ENCODE results near the gene CEBPZOS.
A peak's percentile ranks its signal among the peaks of the same experiment; 100 is the strongest.

Gene CEBPZOS

GRCh38 chr2:37226863-37227262 lies 30.6 kb downstream of the CEBPZOS start:
- H3K36me3 ChIP-seq, result peaks cover 73% of the 10 kb centered on the region
- H3K27me3 ChIP-seq (ENCODE audit: insufficient read depth, low read depth, severe bottlenecking), result no peaks in the 10 kb centered on the region
- DNase-seq, result no peak
- no peak overlapping the region for H3K4me3 ChIP-seq (ENCODE audit: low read depth, low read length)
- no peaks in the 10 kb centered on the region for H3K9me3 ChIP-seq (ENCODE audit: severe bottlenecking)
- peak overlapping the region; percentile 16 for H3K27ac ChIP-seq
- no peak for TF ChIP-seq CTCF (IDR thresholded peaks at IDR 0.05; ENCODE audit: low read depth, low read length)

- peaks cover 53% of the 10 kb centered on the region for H3K36me3 ChIP-seq
- TF ChIP-seq CTCF (IDR thresholded peaks at IDR 0.05; ENCODE audit: low read depth, low read length), result no peak
- H3K27me3 ChIP-seq (ENCODE audit: insufficient read depth, low read depth, severe bottlenecking), result no peaks in the 10 kb centered on the region
- no peak for DNase-seq
- H3K27ac ChIP-seq, result no peak overlapping the region
- no peaks in the 10 kb centered on the region for H3K9me3 ChIP-seq (ENCODE audit: severe bottlenecking)
- no peak overlapping the region for H3K4me3 ChIP-seq (ENCODE audit: low read depth, low read length)
Observed at GRCh38 chr2:37228788-37229187, 32.5 kb downstream of the CEBPZOS start.

GRCh38 chr2:37230581-37230980 lies 34.3 kb downstream of the CEBPZOS start:
- Histone ChIP-seq H3K9me3 (ENCODE audit: severe bottlenecking) (no peaks in the 10 kb centered on the region), H3K4me3 (ENCODE audit: low read depth, low read length) (peak overlapping the region; percentile 89), H3K36me3 (peaks cover 43% of the 10 kb centered on the region), H3K27me3 (ENCODE audit: insufficient read depth, low read depth, severe bottlenecking) (no peaks in the 10 kb centered on the region), H3K27ac (peak overlapping the region; percentile 88)
- no peak for DNase-seq
- no peak for TF ChIP-seq CTCF (IDR thresholded peaks at IDR 0.05; ENCODE audit: low read depth, low read length)

- H3K36me3 ChIP-seq, result peaks cover 49% of the 10 kb centered on the region
- peak within 1 kb of the TSS; percentile 89 for H3K4me3 ChIP-seq (ENCODE audit: low read depth, low read length)
- H3K27me3 ChIP-seq (ENCODE audit: insufficient read depth, low read depth, severe bottlenecking), result no peaks in the 10 kb centered on the region
- peak within 1 kb of the TSS; percentile 88 for H3K27ac ChIP-seq
- TF ChIP-seq CTCF (IDR thresholded peaks at IDR 0.05; ENCODE audit: low read depth, low read length), result no peak
- peak; percentile 93 for DNase-seq
- no peaks in the 10 kb centered on the region for H3K9me3 ChIP-seq (ENCODE audit: severe bottlenecking)
Observed at GRCh38 chr2:37231241-37232130, 35.2 kb downstream of the CEBPZOS start, which contains the start of the genes CEBPZ and NDUFAF7. TSS of gene CEBPZ (minus strand) at chr2:37231596. CDS start at chr2:37231567, 29 bp downstream. TSS of gene NDUFAF7 (plus strand) at chr2:37231658. CDS start at chr2:37231706, 48 bp downstream.

DNA sequence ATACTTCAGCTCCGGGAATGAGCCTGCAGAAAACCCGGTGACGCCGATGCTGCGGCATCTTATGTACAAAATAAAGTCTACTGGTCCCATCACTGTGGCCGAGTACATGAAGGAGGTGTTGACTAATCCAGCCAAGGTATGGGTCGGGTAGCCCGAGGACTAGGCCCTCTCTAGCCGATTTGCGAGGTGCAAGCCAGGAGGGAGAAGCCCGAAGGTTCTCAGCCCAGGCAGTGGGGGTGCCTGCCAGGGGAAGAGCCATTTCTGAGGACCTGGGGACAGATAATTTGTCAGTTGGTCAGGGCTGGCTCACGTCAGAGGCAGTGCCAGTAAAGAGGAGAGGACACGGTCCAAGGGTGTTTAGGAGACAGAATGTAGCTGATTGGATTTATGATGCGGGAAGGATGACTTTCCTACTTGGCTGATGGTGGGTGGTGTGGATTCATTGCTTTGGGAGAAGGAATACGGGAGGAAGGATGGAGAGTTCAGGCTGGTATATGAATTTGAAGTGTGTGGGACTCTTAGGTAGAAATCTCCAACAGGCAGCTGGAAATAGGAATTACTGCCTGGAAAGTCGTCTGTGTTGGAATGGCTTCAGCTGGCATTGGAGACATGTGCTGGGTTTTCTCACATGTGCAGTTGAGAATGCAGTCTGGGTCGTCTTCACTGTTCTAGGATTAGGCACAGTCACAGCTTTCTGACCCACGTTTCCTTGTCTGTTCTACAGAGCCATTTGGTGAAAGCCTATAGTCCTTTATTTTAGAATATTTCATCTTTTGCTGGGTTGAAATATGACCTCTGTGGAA lies 36.0 kb downstream of the CEBPZOS start:
- Histone ChIP-seq H3K9me3 (ENCODE audit: severe bottlenecking) (no peaks in the 10 kb centered on the region), H3K36me3 (peaks cover 49% of the 10 kb centered on the region), H3K4me3 (ENCODE audit: low read depth, low read length) (peak overlapping the region; percentile 89), H3K27me3 (ENCODE audit: insufficient read depth, low read depth, severe bottlenecking) (no peaks in the 10 kb centered on the region), H3K27ac (peak overlapping the region; percentile 88)
- no peak for TF ChIP-seq CTCF (IDR thresholded peaks at IDR 0.05; ENCODE audit: low read depth, low read length)
- DNase-seq, result peak; percentile 29
